ENCODE results near the gene ENTPD2.
A peak's percentile ranks its signal among the peaks of the same experiment; 100 is the strongest.

ENTPD2 gene

DNA sequence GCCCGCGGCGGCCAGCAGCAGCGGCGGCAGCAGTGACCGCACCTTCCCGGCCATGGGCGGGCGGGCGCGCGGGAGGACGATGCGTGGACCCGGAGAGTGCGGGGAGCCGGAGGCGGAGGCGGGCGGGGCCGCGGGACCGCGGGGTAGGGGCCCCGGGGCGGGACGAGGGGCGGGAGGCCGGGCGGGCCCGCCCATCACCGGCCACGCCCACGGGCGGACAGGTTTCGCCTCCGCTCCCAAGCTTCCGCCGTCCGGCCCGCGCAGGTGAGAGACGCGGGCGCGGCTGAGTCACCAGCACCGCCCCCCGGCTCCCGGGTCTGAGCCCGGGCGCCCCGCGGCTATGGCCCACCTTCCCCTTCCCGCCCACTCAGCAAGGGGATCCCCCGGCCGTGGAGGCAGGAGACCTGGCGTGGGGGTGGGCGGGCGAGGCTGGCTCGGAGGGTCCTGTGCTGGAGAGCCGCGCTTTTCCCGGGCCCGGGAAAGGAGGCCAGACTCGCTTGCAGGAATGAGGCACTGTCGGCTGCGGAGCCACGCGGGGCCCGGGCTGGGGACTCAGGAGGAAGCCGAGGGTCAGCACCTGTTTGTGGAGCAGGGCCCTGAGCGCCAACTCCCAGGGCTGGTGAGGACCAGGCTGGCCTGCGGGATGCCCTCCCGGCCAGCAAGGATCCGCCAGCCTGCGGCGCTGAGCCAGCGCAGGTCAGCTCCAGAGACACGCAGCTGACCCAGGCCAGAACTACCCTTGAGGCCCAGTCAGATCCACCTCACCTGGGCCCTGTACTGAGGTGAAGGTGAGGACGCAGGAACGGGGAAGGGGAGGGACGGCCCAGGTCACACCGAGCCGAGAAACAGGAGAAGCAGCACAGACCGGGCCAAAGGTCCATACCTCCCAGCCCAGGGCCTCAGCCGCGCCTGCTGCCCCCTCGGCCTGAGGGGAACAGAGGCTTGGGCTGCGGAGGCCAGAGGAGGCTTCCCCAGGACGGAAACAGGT is at the start of gene ENTPD2:
ENTPD2 (minus strand) TSS at position 118 of the 988 bp plus-strand sequence; CDS start at position 54, 64 bp downstream.
- no peak for DNase-seq

DNA sequence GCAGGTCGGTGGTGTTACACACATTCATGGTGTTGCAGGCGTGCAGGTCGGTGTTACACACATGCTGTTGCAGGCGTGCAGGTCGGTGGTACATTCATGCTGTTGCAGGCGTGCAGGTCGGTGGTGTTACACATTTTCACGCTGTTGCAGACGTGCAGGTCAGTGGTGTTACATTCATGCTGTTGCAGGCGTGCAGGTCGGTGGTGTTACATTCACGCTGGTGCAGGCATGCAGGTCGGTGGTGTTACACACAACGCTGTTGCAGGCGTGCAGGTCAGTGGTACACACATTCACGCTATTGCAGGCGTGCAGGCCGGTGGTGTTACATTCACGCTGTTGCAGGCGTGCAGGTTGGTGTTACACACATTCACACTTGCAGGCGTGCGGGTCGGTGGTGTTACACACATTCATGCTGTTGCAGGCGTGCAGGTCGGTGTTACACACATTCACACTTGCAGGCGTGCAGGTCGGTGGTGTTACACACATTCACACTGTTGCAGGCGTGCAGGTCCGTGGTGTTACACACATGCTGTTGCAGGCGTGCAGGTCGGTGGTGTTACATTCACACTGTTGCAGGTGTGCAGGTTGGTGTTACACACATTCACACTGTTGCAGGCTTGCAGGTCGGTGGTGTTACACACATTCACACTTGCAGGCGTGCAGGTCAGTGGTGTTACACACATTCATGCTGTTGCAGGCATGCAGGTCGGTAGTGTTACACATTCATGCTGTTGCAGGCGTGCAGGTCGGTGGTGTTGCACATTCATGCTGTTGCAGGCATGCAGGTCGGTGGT is 49.5 kb upstream of the ENTPD2 start:
- no peak for DNase-seq

DNA sequence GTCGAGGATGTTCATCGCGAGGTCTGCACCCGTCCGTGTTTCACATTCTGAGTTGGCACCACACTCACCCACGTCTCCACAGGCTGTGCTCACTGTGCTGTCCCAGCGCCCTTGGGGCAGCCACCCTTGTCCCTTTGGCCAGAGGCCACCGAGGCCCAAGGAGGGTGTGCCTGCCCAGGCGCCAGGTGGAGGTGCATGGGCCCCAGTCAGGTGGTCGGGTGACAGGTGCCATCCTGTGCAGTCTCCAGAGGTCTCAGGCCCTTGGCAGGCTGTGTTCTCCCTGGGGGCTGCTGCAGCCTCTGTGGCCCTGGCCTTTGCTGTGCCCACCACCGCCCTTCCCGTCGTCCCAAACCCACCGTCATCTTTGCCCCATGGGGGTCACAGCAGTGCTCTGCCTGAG is 45.4 kb upstream of the ENTPD2 start:
- no peak for DNase-seq

DNA sequence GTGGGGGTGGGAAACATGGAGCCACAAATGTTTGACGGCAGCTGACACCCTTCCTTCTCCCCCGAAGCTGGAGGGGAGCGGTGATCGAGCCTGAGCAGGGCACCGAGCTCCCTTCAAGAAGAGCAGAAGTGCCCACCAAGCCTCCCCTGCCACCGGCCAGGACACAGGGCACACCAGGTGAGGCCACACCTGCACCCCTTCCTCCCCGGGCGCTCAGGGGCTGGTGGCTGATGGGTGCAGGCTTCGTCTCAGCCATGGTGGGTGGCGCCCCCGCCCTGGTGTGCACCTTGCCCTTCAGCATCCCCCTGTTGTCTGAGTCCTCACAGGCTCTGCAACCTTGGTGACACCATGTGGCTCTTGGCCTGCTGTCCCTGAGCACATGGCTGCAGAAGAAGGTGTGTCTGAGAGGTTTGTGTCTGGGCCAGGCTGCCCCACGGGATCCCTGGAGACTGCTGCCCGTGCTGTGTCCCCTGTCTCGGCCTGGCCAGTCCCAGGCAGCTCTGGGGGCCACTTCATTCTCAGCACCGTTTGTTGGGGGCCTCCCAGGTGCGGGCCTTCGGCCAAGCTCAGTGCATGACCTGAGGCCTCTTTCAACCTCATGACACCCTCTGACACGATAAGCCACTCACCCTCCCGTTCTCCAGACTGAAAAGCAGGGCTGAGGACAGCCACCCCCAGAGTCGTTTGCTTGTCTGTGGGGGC is 44.1 kb upstream of the ENTPD2 start:
- DNase-seq, result no peak

DNA sequence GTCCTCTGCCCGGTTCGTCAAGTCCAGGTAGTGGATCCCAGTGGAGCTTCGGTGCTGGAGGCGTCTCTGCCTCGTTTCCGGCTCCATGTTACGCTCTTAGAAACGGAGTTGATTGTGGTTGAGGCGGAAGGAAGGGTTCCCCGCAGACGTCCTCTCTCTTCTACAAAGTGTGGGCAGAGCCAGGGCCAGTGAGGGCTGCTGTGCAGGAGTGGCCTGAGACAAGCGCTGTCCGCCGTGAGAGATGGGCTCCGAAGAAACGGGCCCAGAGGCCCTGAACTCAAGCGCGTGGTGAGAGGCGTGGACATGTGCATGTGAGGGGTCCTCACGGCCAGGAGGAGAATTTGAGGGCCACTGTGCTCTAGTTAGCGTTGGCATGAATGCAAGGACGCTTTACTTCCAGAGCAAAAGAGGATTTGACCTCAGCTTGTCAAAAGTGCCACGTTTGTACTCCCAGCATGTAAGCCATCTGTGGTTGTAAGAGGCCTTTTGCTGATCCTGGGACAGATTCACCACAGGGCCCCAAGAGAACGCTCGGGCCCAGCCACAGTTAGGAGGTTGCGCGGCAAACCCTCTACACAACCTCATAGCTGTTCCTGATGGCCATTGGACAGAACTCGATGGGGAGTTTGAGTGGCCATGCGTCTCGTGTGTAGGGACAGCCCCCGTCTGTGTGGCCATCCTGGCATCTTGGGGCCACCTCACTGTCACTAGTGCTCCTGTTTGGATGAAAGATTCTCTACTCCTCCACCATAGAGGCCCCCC is 43.1 kb upstream of the ENTPD2 start:
- no peak for DNase-seq

DNA sequence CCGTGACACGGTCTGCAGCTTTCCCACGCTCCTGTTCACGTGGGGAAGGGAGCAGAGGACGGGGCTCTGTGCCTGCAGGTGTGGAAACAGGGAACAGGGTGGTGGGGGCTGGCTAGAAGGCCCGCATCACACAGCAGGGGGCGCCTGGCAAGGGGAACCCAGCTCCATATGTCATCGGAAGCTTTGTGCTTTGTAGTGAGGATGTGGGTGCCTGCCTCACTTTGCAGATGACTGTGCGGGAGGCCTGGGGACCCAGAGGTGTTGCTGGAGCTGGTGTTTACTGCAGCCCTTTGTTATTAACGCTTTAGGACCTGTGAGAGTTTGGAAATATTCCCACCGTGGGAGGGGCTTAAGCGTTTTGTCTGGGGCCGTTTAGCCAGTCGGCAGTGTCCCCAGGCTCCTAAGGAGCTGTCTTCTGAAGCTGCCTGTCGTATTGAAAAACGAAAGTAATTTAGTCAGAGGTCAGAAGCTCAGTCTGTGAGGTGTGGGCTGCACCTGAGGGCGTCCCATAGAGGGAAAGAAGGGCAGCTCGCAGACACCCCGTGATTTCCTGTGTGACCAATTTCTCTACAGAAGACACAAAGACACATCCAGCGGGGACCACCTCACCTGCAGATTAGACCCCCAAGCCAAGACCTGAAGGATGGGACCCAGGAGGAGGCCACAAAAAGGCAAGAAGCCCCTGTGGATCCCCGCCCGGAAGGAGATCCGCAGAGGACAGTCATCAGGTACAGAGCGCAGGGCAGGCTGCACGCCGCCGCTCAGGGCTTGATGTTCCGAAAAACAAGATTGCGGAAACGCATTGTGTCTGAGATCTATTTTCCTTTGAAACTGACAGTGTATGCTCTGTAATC is 42.0 kb upstream of the ENTPD2 start:
- DNase-seq, result peak; percentile 82

DNA sequence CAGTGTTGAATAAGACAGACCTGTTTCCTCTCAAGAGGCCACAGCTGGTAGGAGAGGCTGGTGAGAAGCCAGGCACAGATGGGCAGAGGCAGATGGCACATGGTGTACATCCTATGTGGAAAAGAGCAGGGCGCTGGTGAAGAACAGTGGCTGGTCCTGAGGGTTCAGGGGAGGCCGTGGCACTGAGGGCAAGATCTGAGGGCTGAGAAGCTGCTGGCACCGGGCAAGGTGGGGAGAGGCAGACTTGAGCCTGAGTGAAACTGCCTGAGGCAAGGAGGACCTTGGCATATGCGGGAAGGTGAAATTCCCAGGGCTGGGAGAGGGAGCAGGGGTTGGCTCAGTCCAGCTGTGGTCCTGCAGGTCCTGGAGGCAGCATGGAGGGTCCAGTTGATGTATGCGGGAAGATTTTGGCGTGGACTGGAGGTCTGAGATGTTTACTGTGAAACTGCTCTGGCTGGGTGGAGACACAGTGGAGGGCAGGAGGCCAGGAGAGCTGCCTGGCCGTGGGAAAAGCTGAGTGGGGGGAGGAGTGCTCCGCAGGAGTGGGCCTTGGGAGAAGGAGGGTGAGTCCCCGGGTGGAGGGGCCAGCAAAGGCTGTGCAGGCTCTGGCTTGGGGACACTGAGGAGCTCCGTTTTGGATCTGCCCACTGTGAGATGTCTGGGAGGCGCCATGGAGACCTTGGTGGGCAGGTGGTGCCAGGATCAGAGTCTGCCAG is 35.5 kb upstream of the ENTPD2 start:
- DNase-seq, result no peak

DNA sequence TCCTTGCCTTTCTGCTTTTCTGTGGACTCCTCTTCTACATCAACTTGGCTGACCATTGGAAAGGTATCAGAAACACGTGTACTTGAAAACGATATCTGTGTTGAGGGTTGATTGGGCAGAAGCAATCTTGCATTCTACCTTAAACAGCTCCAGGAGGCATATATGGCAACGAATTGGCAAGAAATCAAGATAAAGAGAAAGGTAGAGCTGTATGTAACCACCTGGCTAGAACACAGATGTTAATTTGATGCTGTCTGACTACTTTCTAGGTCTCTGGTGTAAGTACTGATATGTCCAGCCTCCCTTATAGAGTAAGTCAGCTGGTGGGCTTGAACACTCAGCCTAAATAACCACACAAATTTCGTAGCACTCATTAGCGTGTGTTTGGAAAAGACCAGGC is 34.3 kb upstream of the ENTPD2 start:
- DNase-seq, result no peak

DNA sequence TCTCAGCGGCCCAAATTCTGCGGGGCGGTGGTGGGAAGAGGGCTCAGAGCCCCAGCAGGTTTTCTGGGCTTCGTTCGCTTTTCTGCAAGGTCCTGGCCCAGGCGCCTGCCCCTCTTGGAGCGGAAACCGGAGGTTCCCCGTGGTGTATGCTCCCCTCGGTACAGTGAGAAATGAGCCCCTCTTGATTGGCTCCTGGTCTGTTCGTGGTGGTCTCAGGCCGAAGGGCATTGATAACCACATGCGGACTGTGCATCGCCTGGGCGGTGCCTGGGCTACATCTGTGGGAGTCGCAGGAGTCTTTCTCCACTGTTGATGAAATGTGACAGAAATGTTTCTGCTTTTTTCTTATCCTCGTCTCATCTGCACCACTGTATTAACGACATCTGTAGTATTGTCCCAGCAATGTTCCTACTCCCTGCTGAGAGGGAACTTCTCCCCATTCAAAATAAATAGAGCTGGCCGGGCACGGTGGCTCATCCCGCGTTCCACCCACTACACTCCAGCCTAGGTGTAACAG is 33.6 kb upstream of the ENTPD2 start:
- no peak for DNase-seq

DNA sequence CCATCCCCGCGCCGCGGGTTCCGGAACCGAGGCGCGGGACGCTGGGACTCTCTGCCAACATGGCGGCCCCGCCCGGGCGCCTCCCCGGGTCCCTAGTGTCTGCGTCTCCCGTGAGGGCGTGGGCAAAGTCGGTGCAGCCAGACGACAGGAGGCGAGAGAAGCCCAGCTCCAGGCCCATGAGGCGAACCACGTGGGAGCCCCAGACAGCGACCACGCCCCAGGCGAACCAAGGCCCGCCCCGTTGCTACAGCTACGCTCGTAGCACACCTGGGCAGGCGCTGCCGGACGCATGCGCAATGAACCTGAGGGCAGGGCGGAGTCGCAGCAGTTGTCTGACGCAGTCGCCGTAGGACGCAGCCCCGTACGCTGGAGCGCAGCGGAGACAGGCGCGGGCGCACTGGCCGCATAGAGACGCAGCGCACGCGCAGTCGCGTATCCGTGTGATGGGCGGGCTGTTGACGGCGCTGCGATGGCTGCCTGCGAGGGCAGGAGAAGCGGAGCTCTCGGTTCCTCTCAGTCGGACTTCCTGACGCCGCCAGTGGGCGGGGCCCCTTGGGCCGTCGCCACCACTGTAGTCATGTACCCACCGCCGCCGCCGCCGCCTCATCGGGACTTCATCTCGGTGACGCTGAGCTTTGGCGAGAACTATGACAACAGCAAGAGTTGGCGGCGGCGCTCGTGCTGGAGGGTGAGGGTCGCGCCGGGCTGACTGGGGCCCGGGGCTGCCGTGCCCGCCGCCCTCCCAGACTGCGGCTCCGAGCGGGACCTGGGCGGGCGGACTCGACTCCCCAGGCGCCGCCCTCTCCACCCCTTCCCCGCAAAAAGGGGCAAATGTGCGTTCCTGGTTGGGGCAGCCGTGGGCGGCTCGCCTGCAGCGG is 32.9 kb upstream of the ENTPD2 start, which contains the start of gene MAN1B1:
MAN1B1 (plus strand) TSS at position 455 of the 878 bp plus-strand sequence; CDS start at position 470, 15 bp downstream.
- peak; percentile 100 for DNase-seq

DNA sequence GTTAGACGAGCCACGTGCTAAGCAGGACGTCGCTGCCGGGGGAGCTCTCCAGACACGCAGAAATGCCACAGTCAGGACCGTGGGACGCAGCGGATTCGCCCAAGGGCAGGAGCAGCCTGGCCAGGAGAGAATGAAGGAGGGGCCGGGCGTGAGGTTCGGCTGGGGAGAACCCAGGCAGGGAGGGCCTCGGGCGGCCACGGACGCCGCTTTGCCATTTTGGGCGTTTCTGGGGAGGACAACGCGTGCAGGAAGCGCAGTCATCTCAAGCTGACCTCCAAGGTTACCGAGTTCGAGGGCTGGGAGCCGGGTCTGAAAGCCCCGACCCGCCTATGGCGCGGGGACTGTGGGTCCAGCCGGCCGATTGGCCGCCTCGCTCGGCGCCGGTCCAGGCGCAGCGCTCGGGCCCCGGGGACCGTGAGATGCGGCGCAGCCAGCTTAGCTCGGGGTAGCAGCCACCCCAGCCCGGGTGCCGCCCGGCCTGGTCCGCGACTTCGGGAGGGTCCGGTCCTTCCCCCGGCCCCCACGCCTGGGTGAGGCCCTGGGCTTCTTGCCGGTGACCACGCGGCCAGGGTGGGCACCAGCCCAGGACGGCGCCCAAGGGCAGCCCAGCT is 32.2 kb upstream of the ENTPD2 start:
- DNase-seq, result peak; percentile 39

DNA sequence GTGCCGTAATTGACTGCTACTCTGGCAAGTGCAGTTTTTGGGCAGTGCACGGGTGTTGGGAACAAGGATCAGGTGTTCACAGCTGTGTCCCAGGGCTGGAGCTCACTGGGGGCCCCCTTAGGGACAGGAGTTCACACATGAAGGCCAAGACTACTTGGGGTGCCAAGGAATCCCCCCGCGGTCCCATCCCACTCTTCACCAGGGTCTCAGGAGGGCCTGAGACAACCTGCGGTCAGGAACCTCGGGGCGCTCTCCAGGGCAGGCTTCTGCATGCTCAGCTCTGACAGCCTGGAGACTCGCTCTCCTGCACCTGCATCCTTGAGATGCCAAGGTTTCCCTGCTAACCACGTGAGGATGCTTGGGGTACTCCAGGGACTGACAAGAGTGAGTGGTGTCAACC is 30.7 kb upstream of the ENTPD2 start:
- DNase-seq, result no peak

DNA sequence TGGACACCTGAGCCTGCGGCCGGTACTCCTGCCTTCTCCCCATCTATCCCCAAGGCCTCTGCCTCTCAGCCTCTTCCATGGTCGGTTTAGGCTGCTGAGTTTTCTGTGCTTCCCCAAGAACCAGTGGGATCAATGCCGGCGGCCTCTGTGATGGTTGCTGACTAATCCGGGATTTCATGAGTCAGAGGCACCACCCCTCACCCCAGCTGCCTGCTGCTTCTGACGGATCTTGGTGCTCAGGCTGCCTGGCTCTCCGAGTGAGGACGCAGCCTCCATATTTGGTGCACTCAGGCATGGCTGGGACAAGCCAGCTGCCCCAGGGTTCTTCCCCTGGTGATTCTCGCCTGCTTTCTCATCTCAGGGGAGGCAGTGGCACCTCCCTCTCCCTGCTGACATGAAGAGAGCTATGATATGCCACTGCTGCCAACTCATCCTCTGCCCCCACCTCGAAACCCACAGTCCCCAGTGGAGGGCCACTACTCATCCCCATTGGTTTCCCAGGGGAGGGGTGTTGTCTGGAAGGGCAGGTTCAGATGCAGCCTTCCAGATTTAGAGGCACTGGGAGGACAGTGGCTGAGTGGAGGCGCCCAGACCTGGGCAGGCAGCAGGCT is 29.6 kb upstream of the ENTPD2 start:
- no peak for DNase-seq

DNA sequence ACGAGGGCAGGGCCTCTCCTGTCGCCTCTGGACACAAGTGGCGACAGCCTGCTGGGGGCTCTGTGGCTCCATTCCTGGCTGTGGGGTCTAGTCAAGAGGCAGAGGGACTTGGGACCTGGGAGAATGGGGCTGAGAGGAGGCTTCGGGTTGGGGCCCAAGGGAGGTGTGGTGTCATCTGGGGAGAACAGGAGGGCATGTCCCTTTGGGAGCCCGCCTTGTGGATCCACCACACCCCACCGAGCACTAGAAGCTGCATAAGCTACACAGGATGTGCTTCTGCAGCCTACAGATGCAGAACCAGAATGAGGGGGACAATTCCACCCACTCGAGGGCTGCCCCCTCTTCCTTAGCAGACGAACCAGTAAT is 29.0 kb upstream of the ENTPD2 start:
- no peak for DNase-seq

DNA sequence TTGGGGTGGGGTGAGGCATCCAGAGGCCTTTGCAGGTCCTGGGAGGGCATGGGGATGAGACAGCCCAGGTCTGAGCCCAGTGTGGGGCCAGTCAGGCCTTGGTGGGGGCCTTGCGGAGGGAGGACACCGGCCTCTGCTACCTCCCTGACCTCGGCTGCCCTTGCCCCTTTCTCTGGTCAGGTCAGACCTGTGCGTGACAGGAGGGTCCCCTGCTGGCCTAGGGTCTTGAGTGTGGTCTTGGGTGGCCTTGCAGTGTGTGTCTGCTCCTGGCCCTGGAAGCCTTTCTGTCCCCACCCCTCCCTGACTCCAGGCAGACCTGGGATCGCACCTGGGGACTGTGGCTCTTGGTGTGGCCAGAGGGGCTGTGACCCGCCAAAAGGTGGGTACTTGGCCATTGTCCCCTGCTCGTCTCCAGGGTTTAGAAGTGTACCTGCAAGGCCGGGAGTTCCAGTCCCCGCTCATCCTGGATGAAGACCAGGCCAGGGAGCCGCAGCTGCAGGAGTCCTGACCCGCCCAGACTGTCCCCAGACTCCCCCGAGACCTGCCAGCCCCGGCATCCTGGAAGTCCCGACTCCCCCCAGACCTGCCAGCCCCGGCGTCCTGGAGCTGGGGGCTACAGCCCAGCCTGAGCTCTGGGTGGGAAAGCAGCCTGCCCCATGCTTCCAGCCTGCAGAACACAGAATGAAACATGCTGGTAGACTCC is 28.5 kb upstream of the ENTPD2 start:
- no peak for DNase-seq

DNA sequence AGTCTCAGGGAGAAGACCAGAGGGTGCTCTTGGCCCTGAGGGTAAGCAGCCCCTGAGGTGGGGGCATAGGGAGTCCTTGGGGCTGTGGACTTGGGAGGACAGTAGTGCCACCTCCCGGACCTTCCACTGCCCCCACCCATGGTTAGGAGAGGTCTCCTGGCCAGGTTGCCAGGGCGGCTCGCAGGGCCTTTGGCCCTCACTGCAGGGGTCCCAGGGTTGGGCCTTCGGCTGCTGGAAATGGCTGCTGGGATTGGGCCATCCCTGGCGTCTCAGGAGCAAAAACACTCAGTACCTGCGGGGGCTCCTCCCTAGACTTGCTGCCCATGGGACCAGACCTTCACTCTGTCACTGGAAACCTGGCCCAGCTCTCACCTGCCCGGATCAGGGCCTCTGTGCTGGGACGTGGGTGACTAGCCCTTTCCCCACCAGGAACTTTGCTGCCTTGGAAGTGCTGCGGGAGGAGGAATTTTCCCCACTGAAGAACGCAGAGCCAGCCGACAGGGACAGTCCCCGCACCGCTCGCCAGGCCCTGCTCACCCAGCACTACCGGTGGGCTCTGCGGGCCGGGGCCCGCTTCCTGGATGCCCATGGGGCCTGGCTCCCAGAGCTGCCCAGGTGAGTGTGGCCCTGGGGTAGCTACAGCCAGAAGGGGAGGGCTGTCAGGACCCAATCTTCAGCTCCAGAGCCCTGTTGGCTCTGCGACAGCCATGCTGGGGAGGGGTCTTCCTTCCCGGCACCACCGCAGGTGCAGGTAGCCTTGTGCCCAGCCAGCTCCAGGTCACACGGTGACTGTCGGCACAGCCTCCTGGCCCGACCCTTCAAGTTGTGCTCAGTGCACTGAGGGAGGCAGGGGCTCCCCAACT is 26.6 kb upstream of the ENTPD2 start:
- DNase-seq, result no peak

DNA sequence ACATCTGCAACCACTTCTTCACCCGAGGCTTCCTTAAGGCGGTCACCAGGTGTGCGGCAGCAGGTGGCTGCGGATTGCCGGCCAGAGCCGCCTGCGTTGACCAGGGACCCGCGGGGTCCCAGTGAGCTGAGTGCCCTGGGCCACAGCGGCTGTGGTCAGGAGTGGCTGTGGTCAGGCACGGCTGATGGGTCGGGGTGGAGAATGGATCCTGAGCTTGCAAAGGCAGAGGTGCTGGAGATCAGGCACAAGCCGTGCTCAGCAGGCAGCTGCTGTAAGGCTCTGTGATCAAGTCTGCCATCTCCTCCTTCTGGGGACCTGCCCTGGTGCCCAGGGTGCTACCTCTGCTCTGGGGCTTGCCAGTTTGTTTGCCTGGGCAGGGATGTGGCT is 25.5 kb upstream of the ENTPD2 start:
- DNase-seq, result no peak

Measured in CD4-positive, alpha-beta T cell treated with Interleukin-15 for 1 hour (primary cell).